ENCODE measurements around the gene RPS21.
"Not testable (repeated sequence)": the region's sequence is repeated elsewhere in the genome, so short reads cannot be mapped to it uniquely, and the experiment has no call there.

RPS21 gene

DNA sequence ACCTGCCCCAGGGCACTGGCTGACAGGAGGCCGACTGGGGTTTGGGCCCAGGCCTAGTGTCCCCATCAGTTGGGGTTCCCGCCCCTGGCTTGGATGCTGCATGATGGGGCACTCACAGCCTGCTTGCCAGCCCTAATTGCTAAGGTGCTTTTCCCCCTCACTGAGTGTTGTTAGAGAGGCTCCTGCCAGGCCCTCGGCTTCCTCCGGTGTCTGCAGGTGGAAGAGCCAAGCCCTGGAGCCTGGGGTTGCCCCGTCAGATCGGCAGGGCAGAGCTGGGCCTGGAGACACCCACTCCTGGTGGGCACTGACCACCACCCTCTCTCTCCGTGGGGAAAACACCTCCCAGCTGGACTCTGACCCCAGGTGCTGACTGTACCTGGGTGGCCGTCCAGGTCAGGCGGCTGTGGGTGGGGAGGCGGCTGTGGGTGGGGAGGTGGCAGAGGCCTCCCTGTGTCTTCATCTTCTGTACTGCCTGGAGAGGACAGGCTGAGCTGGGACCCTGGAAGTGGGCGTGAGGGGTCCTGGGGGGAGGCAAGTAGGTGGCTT, 26.2 kb downstream of the RPS21 start:
- DNase-seq, result no peak

- no peak for DNase-seq
These were observed 27.1 kb downstream of the RPS21 start for GRCh38 chr20:62413896-62414481.

GRCh38 chr20:62415354-62416111, 28.6 kb downstream of the RPS21 start:
- no peak for DNase-seq

DNA sequence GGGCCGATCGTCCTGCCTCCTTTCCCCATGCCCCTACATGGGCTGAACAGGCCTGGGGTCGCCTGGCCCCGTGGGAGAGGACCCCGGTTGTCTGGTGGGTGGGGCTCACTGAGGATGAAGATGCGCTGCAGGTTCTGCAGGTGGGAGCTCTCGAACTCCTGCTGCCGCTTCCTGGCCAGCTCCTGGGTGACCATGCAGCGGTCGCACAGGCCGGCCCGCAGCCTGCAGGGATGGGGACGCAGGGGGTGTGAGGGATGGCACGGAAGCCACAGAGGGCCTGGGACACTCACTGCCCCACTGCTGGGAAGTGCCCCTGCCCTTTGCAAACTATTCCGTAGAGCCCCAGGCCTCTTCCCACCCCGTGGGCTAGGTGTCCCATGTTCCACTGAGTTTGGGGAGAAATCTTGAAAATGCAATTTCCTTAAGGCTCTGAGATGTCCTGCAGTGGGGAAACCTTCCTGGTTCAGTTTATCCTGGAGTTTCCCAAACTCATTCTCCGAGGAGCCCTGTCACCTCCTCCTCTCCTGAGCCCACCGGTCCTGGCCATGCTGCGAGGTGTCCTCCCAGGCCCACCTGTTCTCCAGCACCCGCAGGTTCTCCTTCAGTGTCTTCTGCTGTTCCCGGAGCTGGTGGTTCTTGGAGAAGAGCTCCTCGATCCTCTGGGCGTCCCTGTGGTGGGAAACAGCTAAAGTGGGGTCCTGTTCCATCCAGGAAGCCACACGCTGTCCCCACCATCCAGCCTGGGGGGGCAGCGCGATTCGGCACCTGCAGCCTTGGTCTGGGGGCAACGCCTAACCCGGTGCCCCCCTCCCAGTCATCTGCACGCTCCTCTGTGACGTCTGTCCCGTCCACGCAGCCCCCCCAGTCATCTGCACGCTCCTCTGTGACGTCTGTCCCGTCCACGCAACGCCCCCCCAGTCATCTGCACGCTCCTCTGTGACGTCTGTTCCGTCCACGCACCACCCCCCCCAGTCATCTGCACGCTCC, 30.0 kb downstream of the RPS21 start:
- no peak for DNase-seq

- no peak for DNase-seq
These were observed 31.2 kb downstream of the RPS21 start for GRCh38 chr20:62417981-62418708.

DNA sequence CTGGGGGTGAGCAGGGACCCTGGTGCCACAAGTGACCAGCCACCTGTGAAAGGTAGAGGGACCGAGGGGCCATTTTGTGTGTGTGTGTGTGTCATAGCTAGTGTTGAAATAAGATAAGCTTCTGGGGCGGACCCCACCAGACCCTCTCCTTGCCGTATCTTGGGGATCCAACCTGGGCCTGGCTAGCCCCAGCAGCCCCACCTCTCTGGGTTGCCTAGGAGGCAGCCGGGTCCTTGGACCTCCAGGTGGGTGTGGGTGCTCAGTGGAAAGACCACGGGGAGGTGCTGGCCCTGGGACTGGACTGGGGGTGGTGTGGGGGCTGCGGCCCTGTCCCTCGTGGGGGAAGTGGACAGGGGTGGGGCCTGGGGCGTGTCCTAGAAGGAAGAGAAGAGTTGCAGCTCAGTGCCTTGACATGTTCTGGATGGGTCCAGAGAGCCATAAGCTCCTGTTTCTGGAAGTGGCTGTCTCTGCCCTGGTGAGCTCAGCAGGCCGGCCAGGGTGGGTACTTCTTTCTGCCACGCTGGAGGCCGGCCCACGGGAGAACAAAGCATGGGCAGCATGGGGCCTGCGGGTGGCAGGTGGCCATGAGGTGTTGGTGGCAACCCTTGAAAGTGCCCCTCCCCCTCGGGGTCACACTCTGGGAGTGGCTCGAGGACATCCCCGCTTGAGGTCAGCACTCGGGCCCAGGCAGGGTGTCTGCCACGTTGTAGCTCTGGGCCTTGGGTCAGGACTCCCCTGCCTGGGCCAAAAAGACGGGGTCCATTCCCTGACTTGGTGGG, 32.0 kb downstream of the RPS21 start:
- DNase-seq, result no peak

GRCh38 chr20:62419759-62420158, 32.9 kb downstream of the RPS21 start:
- no peak for DNase-seq

- DNase-seq, result no peak
These were observed 34.2 kb downstream of the RPS21 start for GRCh38 chr20:62420846-62421715.

GRCh38 chr20:62421716-62421990, 34.8 kb downstream of the RPS21 start:
- no peak for DNase-seq

- no peak for DNase-seq
These were observed 35.9 kb downstream of the RPS21 start for GRCh38 chr20:62422636-62423325.

DNA sequence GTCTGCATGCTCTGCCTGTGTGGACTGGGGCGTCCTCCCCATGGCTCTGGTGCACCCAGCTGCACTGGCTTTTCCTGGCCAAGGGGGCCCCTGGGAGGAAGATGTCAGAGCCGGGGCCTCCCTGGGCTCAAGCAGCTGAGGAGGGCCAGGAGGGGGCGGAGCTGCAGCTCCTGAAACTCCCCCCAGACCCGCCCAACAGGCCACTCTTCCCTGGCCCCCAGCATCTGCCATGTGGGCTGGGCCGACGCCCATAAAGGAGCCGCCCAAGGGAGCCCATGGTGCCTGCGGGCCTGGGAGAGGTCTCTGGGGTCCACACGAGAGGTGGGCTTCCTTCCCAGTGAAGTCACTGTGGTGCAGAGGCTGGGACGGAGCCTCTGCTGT, 36.4 kb downstream of the RPS21 start:
- no peak for DNase-seq

GRCh38 chr20:62424249-62425107, 37.6 kb downstream of the RPS21 start:
- no peak for DNase-seq

- DNase-seq, result no peak
These were observed 38.6 kb downstream of the RPS21 start for GRCh38 chr20:62425281-62426058.

DNA sequence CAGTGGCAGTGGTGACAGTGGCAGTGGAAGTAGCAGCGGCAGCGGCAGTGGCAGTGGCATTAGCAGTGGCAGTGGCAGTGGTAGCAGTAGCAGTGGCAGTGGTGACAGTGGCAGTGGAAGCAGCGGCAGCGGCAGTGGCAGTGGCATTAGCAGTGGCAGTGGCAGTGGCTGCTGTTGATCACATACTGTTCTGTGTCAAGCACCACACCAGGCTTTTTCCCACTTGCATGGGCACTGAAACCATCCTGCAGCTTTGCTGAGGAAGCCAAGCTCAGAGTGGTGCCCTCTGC, 39.1 kb downstream of the RPS21 start:
- DNase-seq, result not testable (repeated sequence)

- no peak for DNase-seq
These were observed 39.8 kb downstream of the RPS21 start for GRCh38 chr20:62426699-62427131.

DNA sequence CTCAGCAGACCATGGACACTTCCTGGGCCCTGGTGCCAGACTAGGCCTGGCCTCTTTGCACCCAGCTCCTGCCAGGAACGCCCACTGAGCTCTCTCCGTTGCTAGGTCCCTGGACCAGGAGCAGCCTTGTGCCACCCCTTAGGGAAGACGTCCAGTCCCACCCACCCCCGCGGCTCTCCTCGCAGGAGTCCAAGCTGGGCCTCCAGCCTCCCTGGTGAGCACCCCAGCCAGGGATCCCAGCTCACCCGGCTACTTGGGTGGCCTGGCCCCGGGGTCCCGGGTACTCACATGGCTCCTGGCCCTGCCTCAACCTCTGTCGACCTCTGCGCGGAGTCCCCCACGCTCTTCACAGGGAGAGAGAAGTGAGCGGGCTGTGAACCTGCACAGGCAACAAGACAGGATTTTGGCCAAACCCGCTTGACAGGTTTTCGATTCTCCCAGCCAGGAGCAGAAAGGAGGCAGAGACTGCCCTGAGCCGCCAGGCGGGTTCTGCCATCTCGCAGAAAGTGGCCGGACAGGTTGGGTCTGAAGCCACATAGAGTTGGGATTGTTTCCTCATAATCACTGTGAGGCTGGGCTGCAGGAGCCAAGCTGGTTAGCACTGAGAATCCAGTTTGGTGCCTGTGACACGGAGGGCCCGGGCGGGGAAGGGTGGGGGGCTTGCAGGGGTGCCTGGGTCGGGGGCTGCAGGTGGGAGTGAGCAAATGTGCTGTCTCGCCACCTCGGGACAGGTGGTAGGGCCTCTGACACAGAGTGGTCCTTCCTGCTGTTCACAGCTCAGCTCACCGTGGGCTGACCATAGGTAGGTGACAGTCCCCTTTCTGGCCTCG, 40.5 kb downstream of the RPS21 start, which contains the start of gene RBBP8NL:
Gene RBBP8NL (minus strand): TSS at position 368 of the 830 bp plus-strand sequence. CDS start 7,892 bp downstream, outside the sequence.
- no peak for DNase-seq

GRCh38 chr20:62428002-62428372, 41.1 kb downstream of the RPS21 start:
- DNase-seq, result no peak
